Fibroblast of villous mesenchyme (primary cell): Measurements from ENCODE around the gene ERGIC1. TPM values are rescaled to one million over a fixed set of nuclear protein-coding genes. Genes with fewer than 3 reads are reported as not detected.

Experiments used
- DNase-seq: peaks from one replicate; pipeline ENCODE4 v3.0.0-alpha.2; 2010; ENCODE audit warnings: low read depth
- H3K4me3 ChIP-seq: 2 replicates; pipeline ENCODE4 v1.5.1; 2011; ENCODE audit warnings: low read depth, mild to moderate bottlenecking, low read length
- CTCF ChIP-seq: IDR thresholded peaks from 2 replicates; pipeline ENCODE4 v1.5.1; 2012; ENCODE audit warnings: low read depth, mild to moderate bottlenecking, low read length; ENCODE audit not compliant: insufficient read depth
- total RNA-seq: library from RNA; depleted of rRNA; stranded (reverse); fragments of >200 nt; gene quantifications from 2 replicates; pipeline ENCODE4 v1.2.3, GENCODE V29; 2012

Gene ERGIC1
- total RNA-seq, 1 donor = 139 TPM

GRCh38 chr5:172959824-172960799 is 126.1 kb downstream of the ERGIC1 start:
- H3K4me3 ChIP-seq = peak overlapping the region; percentile 77
- no peak for DNase-seq
- no peak for TF ChIP-seq CTCF

DNA sequence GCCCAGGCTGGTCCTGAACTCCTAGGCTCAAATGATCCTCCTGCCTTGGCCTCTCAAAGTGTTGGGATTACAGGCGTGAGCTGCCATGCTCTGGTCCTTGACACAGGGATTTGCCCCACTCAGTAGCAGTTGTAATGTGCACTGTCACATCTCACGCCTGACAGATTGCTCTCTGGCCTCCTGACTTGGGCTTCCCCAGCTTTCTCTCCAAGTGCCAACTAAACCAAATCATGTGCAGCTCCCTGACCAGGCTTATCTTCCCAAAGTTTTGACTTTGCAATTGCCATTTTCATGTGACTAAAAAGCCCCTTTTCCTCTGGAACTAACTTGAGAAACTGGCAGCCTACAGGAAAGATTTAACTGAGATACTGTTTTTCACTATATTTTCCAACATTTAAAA is 135.9 kb downstream of the ERGIC1 start:
- TF ChIP-seq CTCF = no peak
- no peak for DNase-seq
- H3K4me3 ChIP-seq = no peak overlapping the region

GRCh38 chr5:172971482-172971881 is 137.4 kb downstream of the ERGIC1 start:
- no peak for DNase-seq
- TF ChIP-seq CTCF = no peak
- H3K4me3 ChIP-seq = no peak overlapping the region

GRCh38 chr5:172972552-172972951 is 138.5 kb downstream of the ERGIC1 start:
- no peak for DNase-seq
- no peak overlapping the region for H3K4me3 ChIP-seq
- no peak for TF ChIP-seq CTCF

DNA sequence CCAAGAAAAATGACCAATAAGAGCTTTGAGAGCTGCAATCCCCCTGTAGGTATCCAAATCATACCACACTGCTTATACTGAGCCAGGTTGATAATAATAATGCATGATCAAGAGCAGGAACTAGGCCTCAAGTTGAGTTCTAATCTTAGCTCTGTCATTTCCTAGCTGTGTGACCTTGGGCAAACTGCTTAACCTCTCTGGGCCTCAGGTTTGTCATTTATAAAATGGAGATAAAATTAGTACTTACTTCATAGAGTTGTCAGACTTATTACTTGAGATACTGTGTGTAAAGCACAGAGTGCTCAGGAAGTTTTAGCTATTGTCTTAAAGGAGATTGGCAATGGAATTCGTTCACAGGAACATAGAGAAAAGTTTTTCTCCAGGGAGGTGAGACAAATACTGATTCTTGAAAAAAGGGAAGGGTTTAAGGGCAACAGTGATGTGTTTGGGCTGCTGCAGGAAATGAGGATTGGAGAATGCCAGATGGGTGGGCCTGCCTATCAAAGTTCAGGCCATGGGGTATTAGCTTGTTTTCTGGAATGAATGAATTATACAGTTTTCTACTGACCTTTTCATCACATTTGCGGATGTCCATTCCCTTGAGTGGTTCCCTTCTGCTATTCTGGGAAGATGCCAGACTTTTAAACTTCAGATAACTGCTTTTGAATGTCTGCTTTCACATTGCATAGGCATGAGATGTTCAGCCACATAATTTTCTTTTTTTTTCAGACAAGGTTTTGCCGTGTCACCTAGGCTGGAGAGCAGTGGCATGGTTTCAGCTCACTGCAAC is 139.3 kb downstream of the ERGIC1 start:
- H3K4me3 ChIP-seq = no peak overlapping the region
- no peak for TF ChIP-seq CTCF
- no peak for DNase-seq

DNA sequence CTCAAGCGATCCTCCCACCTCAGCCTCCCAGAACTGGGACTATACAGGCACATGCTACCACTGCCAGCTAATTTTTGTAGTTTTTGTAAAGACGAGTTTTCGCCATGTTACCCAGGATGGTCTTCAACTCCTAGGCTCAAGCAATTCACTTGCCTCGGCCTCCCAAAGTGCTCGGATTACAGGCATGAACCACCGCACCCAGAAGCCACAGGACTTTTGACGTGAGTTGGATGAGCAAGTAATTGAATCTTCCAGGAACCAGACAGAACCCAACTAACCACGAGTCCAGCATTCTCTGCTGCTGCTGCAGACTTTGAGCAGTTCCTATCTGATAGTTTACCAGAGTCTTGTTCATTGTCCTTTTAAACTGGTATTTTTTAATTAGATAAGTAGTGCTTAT is 139.9 kb downstream of the ERGIC1 start:
- no peak for DNase-seq
- no peak for TF ChIP-seq CTCF
- H3K4me3 ChIP-seq = no peak overlapping the region
